ENCODE data around the gene SYVN1.

Gene SYVN1

GRCh38 chr11:65084598-65085375 lies 49.5 kb downstream of the SYVN1 start:
- no peak for DNase-seq

GRCh38 chr11:65083834-65084597 lies 50.3 kb downstream of the SYVN1 start, which contains the start of the genes CDCA5 and ZFPL1:
Gene CDCA5, minus strand, starts transcription at chr11:65084040. Its CDS starts 62 bp downstream, at chr11:65083978.
Gene ZFPL1, plus strand, starts transcription at chr11:65084222. Its CDS starts 477 bp downstream, at chr11:65084699.
- DNase-seq, result peak; percentile 94

GRCh38 chr11:65083134-65083833 lies 51.0 kb downstream of the SYVN1 start:
- DNase-seq, result peak; percentile 15

- DNase-seq, result no peak
Observed at GRCh38 chr11:65078786-65079342, 55.5 kb downstream of the SYVN1 start.

- peak; percentile 60 for DNase-seq
Observed at GRCh38 chr11:65078151-65078550, 56.2 kb downstream of the SYVN1 start.

DNA sequence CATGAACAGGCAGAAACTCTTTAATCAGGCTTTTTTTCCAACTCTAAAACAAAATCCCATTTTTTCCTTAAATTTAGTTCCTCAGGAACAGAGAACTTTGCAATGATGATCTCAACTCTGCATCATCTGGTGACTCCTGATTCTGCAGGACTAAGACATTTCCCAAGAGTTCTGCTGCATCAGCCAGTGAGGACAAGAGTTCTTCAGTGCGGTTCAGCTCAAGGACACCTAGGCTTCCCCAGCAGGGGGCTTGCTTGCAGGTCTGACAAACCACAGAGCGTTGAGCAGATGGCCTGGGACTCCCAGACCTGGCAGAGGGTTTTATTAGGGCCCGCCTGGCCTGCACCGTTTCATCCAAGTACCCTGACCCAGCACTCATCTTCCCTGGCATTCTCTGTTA lies 56.9 kb downstream of the SYVN1 start:
- DNase-seq, result no peak

Measured in hematopoietic multipotent progenitor cell treated with erythropoietin and hydrocortisone succinate and interleukin-3 and kit ligand, for 8 days (in vitro differentiated cells).